Superior temporal gyrus (tissue), 1 donor: ENCODE results near the gene CYGB.
"Not testable (repeated sequence)": the region's sequence is repeated elsewhere in the genome, so short reads cannot be mapped to it uniquely, and the experiment has no call there.

ENCODE experiments used
- DNase-seq: peaks from one replicate; pipeline ENCODE4 v3.0.0-alpha.2; 2016; ENCODE audit errors: extremely low spot score

Gene CYGB

GRCh38 chr17:76524598-76525512 lies 12.7 kb downstream of the CYGB start:
- no peak for DNase-seq

- peak; percentile 78 for DNase-seq
Observed at GRCh38 chr17:76523084-76524037, 14.1 kb downstream of the CYGB start.

GRCh38 chr17:76521683-76522082 lies 15.8 kb downstream of the CYGB start:
- DNase-seq = not testable (repeated sequence)

- DNase-seq = no peak
Observed at GRCh38 chr17:76521262-76521661, 16.2 kb downstream of the CYGB start.

- DNase-seq = no peak
Observed at GRCh38 chr17:76519048-76519966, 18.2 kb downstream of the CYGB start.

GRCh38 chr17:76517638-76518038 lies 19.9 kb downstream of the CYGB start:
- DNase-seq = no peak

GRCh38 chr17:76515274-76515949 lies 22.1 kb downstream of the CYGB start:
- DNase-seq = no peak

- not testable (repeated sequence) for DNase-seq
Observed at GRCh38 chr17:76514355-76514754, 23.2 kb downstream of the CYGB start.

- DNase-seq = no peak
Observed at GRCh38 chr17:76513306-76513692, 24.2 kb downstream of the CYGB start.

- DNase-seq = no peak
Observed at GRCh38 chr17:76512366-76513305, 24.9 kb downstream of the CYGB start.

- DNase-seq = no peak
Observed at GRCh38 chr17:76511668-76512365, 25.7 kb downstream of the CYGB start.

GRCh38 chr17:76510831-76511244 lies 26.7 kb downstream of the CYGB start:
- no peak for DNase-seq

GRCh38 chr17:76508472-76509063 lies 28.9 kb downstream of the CYGB start:
- DNase-seq = not testable (repeated sequence)

GRCh38 chr17:76506408-76507345 lies 30.8 kb downstream of the CYGB start:
- peak; percentile 91 for DNase-seq

- no peak for DNase-seq
Observed at GRCh38 chr17:76504117-76504516, 33.4 kb downstream of the CYGB start.

GRCh38 chr17:76502341-76503211 lies 34.9 kb downstream of the CYGB start:
- no peak for DNase-seq
